ENCODE data around the gene CALU.

GRCh38 chr7:128741491-128741890, 2.3 kb downstream of the CALU start:
- no peak for TF ChIP-seq CTCF (IDR thresholded peaks at IDR 0.05)
- TF ChIP-seq POLR2A (IDR thresholded peaks at IDR 0.05): no peak
- no peak for TF ChIP-seq POLR2AphosphoS5 (IDR thresholded peaks at IDR 0.05)
